Glutamatergic neuron (in vitro differentiated cells): ENCODE data around the gene ROR2. TPM values are rescaled to one million over a fixed set of nuclear protein-coding genes. Genes with fewer than 3 reads are reported as not detected.

ENCODE experiments used
- DNase-seq: peaks from one replicate; pipeline ENCODE4 v3.0.0; 2022
- H3K27ac Mint-ChIP-seq: one replicate; pipeline ENCODE4 v1.8.0; 2020; ENCODE audit warnings: mild to moderate bottlenecking, mixed read lengths, inconsistent platforms; ENCODE audit not compliant: unreplicated experiment
- H3K27me3 Mint-ChIP-seq: one replicate; pipeline ENCODE4 v1.8.0; 2020; ENCODE audit warnings: mild to moderate bottlenecking, moderate library complexity, mixed read lengths, inconsistent platforms; ENCODE audit not compliant: unreplicated experiment
- H3K36me3 Mint-ChIP-seq: one replicate; pipeline ENCODE4 v1.8.0; 2020; ENCODE audit warnings: mild to moderate bottlenecking, mixed read lengths, inconsistent platforms; ENCODE audit not compliant: unreplicated experiment
- H3K4me1 Mint-ChIP-seq: one replicate; pipeline ENCODE4 v1.8.0; 2020; ENCODE audit warnings: mild to moderate bottlenecking, low read depth, mixed read lengths, inconsistent platforms; ENCODE audit not compliant: unreplicated experiment
- H3K4me3 Mint-ChIP-seq: one replicate; pipeline ENCODE4 v1.8.0; 2020; ENCODE audit warnings: mild to moderate bottlenecking, mixed read lengths, inconsistent platforms; ENCODE audit not compliant: unreplicated experiment
- H3K9me3 Mint-ChIP-seq: one replicate; pipeline ENCODE4 v1.8.0; 2020; ENCODE audit warnings: mild to moderate bottlenecking, moderate library complexity, mixed read lengths, inconsistent platforms; ENCODE audit not compliant: unreplicated experiment
- CTCF ChIP-seq: fragments of 200-600 bp; sonication (generic); IDR thresholded peaks from one replicate; pipeline ENCODE4 v1.5.0; 2021; ENCODE audit not compliant: partially characterized antibody, unreplicated experiment
- total RNA-seq: library from RNA; stranded (reverse); fragmentation: NEBNext Ultra II Directional; extraction: Animal tissue kit (Norgen Biotek cat#: 25700); gene quantifications from one replicate; pipeline ENCODE4 v1.2.1, GENCODE V29; 2021; ENCODE audit not compliant: unreplicated experiment

Gene ROR2
- total RNA-seq, 1 donor from 2014 or later: 51.1 TPM

GRCh38 chr9:91724068-91724440 is 226.0 kb downstream of the ROR2 start:
- Mint-ChIP-seq H3K4me3 (no peak overlapping the region), H3K27ac (no peak overlapping the region), H3K36me3 (no peaks in the 10 kb centered on the region), H3K27me3 (peaks cover 3% of the 10 kb centered on the region), H3K9me3 (peaks cover 3% of the 10 kb centered on the region), H3K4me1 (peaks cover 8% of the 10 kb centered on the region)
- no peak for DNase-seq
- TF ChIP-seq CTCF: no peak

GRCh38 chr9:91723420-91724067 is 226.5 kb downstream of the ROR2 start:
- Mint-ChIP-seq H3K27me3 (peaks cover 3% of the 10 kb centered on the region), H3K36me3 (no peaks in the 10 kb centered on the region), H3K27ac (no peak overlapping the region), H3K9me3 (peaks cover 3% of the 10 kb centered on the region), H3K4me1 (peaks cover 8% of the 10 kb centered on the region), H3K4me3 (no peak overlapping the region)
- TF ChIP-seq CTCF: no peak
- no peak for DNase-seq

- H3K36me3 Mint-ChIP-seq: no peaks in the 10 kb centered on the region
- TF ChIP-seq CTCF: no peak
- no peak overlapping the region for H3K4me3 Mint-ChIP-seq
- peaks cover 14% of the 10 kb centered on the region for H3K9me3 Mint-ChIP-seq
- no peak overlapping the region for H3K27ac Mint-ChIP-seq
- peaks cover 7% of the 10 kb centered on the region for H3K27me3 Mint-ChIP-seq
- no peak for DNase-seq
- peaks cover 17% of the 10 kb centered on the region for H3K4me1 Mint-ChIP-seq
These were observed 229.0 kb downstream of the ROR2 start for GRCh38 chr9:91720751-91721705.

- peaks cover 14% of the 10 kb centered on the region for H3K9me3 Mint-ChIP-seq
- H3K27ac Mint-ChIP-seq: no peak overlapping the region
- H3K36me3 Mint-ChIP-seq: no peaks in the 10 kb centered on the region
- no peak for TF ChIP-seq CTCF
- peaks cover 6% of the 10 kb centered on the region for H3K27me3 Mint-ChIP-seq
- DNase-seq: no peak
- H3K4me3 Mint-ChIP-seq: no peak overlapping the region
- H3K4me1 Mint-ChIP-seq: peaks cover 17% of the 10 kb centered on the region
These were observed 229.7 kb downstream of the ROR2 start for GRCh38 chr9:91720313-91720712.

- Mint-ChIP-seq H3K27me3 (peaks cover 4% of the 10 kb centered on the region), H3K36me3 (no peaks in the 10 kb centered on the region), H3K27ac (peak overlapping the region; percentile 53), H3K4me1 (peaks cover 17% of the 10 kb centered on the region), H3K4me3 (no peak overlapping the region), H3K9me3 (peaks cover 13% of the 10 kb centered on the region)
- DNase-seq: no peak
- no peak for TF ChIP-seq CTCF
These were observed 232.0 kb downstream of the ROR2 start for GRCh38 chr9:91718071-91718470.
